Measurements from ENCODE around the gene CERS6.

Gene CERS6

GRCh38 chr2:168432100-168432499 lies 24.0 kb upstream of the CERS6 start:
- Mint-ChIP-seq H3K27me3 (no peaks in the 10 kb centered on the region), H3K36me3 (ENCODE audit: low read depth) (no peaks in the 10 kb centered on the region), H3K4me3 (no peak overlapping the region), H3K27ac (no peak overlapping the region), H3K4me1 (ENCODE audit: low read depth) (no peaks in the 10 kb centered on the region), H3K9me3 (no peaks in the 10 kb centered on the region)
- intact Hi-C loops (cut with micrococcal nuclease): no loop called here

- no peak overlapping the region for H3K4me3 Mint-ChIP-seq
- no peaks in the 10 kb centered on the region for H3K4me1 Mint-ChIP-seq (ENCODE audit: low read depth)
- H3K9me3 Mint-ChIP-seq: no peaks in the 10 kb centered on the region
- no peak overlapping the region for H3K27ac Mint-ChIP-seq
- H3K36me3 Mint-ChIP-seq (ENCODE audit: low read depth): no peaks in the 10 kb centered on the region
- H3K27me3 Mint-ChIP-seq: no peaks in the 10 kb centered on the region
- intact Hi-C loops (cut with micrococcal nuclease): no loop called here
These were observed 23.4 kb upstream of the CERS6 start for GRCh38 chr2:168432565-168433186.

- H3K36me3 Mint-ChIP-seq (ENCODE audit: low read depth): no peaks in the 10 kb centered on the region
- no peak overlapping the region for H3K27ac Mint-ChIP-seq
- H3K9me3 Mint-ChIP-seq: no peaks in the 10 kb centered on the region
- H3K27me3 Mint-ChIP-seq: no peaks in the 10 kb centered on the region
- intact Hi-C loops (cut with micrococcal nuclease): no loop called here
- H3K4me3 Mint-ChIP-seq: no peak overlapping the region
- no peaks in the 10 kb centered on the region for H3K4me1 Mint-ChIP-seq (ENCODE audit: low read depth)
These were observed 22.5 kb upstream of the CERS6 start for GRCh38 chr2:168433527-168433926.

GRCh38 chr2:168434146-168434545 lies 21.9 kb upstream of the CERS6 start:
- Mint-ChIP-seq H3K4me1 (ENCODE audit: low read depth) (no peaks in the 10 kb centered on the region), H3K27ac (no peak overlapping the region), H3K9me3 (no peaks in the 10 kb centered on the region), H3K27me3 (no peaks in the 10 kb centered on the region), H3K36me3 (ENCODE audit: low read depth) (no peaks in the 10 kb centered on the region), H3K4me3 (no peak overlapping the region)
- intact Hi-C loops (cut with micrococcal nuclease): no loop called here

- intact Hi-C loops (cut with micrococcal nuclease): no loop called here
- Mint-ChIP-seq H3K4me1 (ENCODE audit: low read depth) (peaks cover 6% of the 10 kb centered on the region), H3K27ac (no peak overlapping the region)
These were observed 19.2 kb upstream of the CERS6 start for GRCh38 chr2:168436840-168437239.

GRCh38 chr2:168438553-168438952 lies 17.5 kb upstream of the CERS6 start:
- intact Hi-C loops (cut with micrococcal nuclease): no loop called here
- Mint-ChIP-seq H3K36me3 (ENCODE audit: low read depth) (no peaks in the 10 kb centered on the region), H3K4me1 (ENCODE audit: low read depth) (peaks cover 6% of the 10 kb centered on the region), H3K9me3 (no peaks in the 10 kb centered on the region), H3K27me3 (no peaks in the 10 kb centered on the region), H3K27ac (no peak overlapping the region), H3K4me3 (no peak overlapping the region)

More at GRCh38 chr2:168436840-168437239, 19.2 kb upstream of the CERS6 start:
- H3K36me3 Mint-ChIP-seq (ENCODE audit: low read depth): no peaks in the 10 kb centered on the region
- no peaks in the 10 kb centered on the region for H3K9me3 Mint-ChIP-seq
- no peaks in the 10 kb centered on the region for H3K27me3 Mint-ChIP-seq
- no peak overlapping the region for H3K4me3 Mint-ChIP-seq

- intact Hi-C loops (cut with micrococcal nuclease): no loop called here
- H3K4me1 Mint-ChIP-seq (ENCODE audit: low read depth): peaks cover 6% of the 10 kb centered on the region
- H3K4me3 Mint-ChIP-seq: no peak overlapping the region
- H3K27me3 Mint-ChIP-seq: no peaks in the 10 kb centered on the region
- no peaks in the 10 kb centered on the region for H3K36me3 Mint-ChIP-seq (ENCODE audit: low read depth)
- H3K9me3 Mint-ChIP-seq: peaks cover 3% of the 10 kb centered on the region
- no peak overlapping the region for H3K27ac Mint-ChIP-seq
These were observed 16.5 kb upstream of the CERS6 start for GRCh38 chr2:168439536-168439935.

- Mint-ChIP-seq H3K9me3 (peaks cover 17% of the 10 kb centered on the region), H3K36me3 (ENCODE audit: low read depth) (peaks cover 6% of the 10 kb centered on the region), H3K4me3 (no peak overlapping the region), H3K27me3 (no peaks in the 10 kb centered on the region), H3K27ac (no peak overlapping the region), H3K4me1 (ENCODE audit: low read depth) (peaks cover 6% of the 10 kb centered on the region)
- intact Hi-C loops (cut with micrococcal nuclease): no loop called here
These were observed 14.7 kb upstream of the CERS6 start for GRCh38 chr2:168441214-168441872.

- Mint-ChIP-seq H3K4me3 (no peak overlapping the region), H3K4me1 (ENCODE audit: low read depth) (peaks cover 6% of the 10 kb centered on the region), H3K9me3 (peaks cover 17% of the 10 kb centered on the region), H3K27me3 (no peaks in the 10 kb centered on the region), H3K36me3 (ENCODE audit: low read depth) (peaks cover 6% of the 10 kb centered on the region), H3K27ac (no peak overlapping the region)
- intact Hi-C loops (cut with micrococcal nuclease): no loop called here
These were observed 12.3 kb upstream of the CERS6 start for GRCh38 chr2:168443818-168444217.

GRCh38 chr2:168445960-168446359 lies 10.1 kb upstream of the CERS6 start:
- intact Hi-C loops (cut with micrococcal nuclease): no loop called here
- peaks cover 6% of the 10 kb centered on the region for H3K4me1 Mint-ChIP-seq (ENCODE audit: low read depth)
- H3K27me3 Mint-ChIP-seq: no peaks in the 10 kb centered on the region
- no peak overlapping the region for H3K4me3 Mint-ChIP-seq
- H3K9me3 Mint-ChIP-seq: peaks cover 17% of the 10 kb centered on the region
- no peak overlapping the region for H3K27ac Mint-ChIP-seq
- H3K36me3 Mint-ChIP-seq (ENCODE audit: low read depth): peaks cover 6% of the 10 kb centered on the region

GRCh38 chr2:168448980-168449379 lies 7.1 kb upstream of the CERS6 start:
- H3K36me3 Mint-ChIP-seq (ENCODE audit: low read depth): peaks cover 6% of the 10 kb centered on the region
- no peak overlapping the region for H3K27ac Mint-ChIP-seq
- H3K4me1 Mint-ChIP-seq (ENCODE audit: low read depth): peaks cover 6% of the 10 kb centered on the region
- intact Hi-C loops (cut with micrococcal nuclease): no loop called here
- no peak overlapping the region for H3K4me3 Mint-ChIP-seq
- H3K27me3 Mint-ChIP-seq: no peaks in the 10 kb centered on the region
- peaks cover 17% of the 10 kb centered on the region for H3K9me3 Mint-ChIP-seq

GRCh38 chr2:168449419-168449818 lies 6.7 kb upstream of the CERS6 start:
- peaks cover 6% of the 10 kb centered on the region for H3K4me1 Mint-ChIP-seq (ENCODE audit: low read depth)
- no peak overlapping the region for H3K4me3 Mint-ChIP-seq
- peaks cover 6% of the 10 kb centered on the region for H3K36me3 Mint-ChIP-seq (ENCODE audit: low read depth)
- peaks cover 15% of the 10 kb centered on the region for H3K9me3 Mint-ChIP-seq
- no peak overlapping the region for H3K27ac Mint-ChIP-seq
- no peaks in the 10 kb centered on the region for H3K27me3 Mint-ChIP-seq
- intact Hi-C loops (cut with micrococcal nuclease): no loop called here

- no peak overlapping the region for H3K27ac Mint-ChIP-seq
These were observed 5.9 kb upstream of the CERS6 start for GRCh38 chr2:168450171-168450570.

GRCh38 chr2:168450732-168451131 lies 5.3 kb upstream of the CERS6 start:
- no peaks in the 10 kb centered on the region for H3K27me3 Mint-ChIP-seq
- H3K27ac Mint-ChIP-seq: no peak overlapping the region
- peaks cover 5% of the 10 kb centered on the region for H3K36me3 Mint-ChIP-seq (ENCODE audit: low read depth)
- peaks cover 6% of the 10 kb centered on the region for H3K4me1 Mint-ChIP-seq (ENCODE audit: low read depth)
- no peak overlapping the region for H3K4me3 Mint-ChIP-seq
- intact Hi-C loops (cut with micrococcal nuclease): loop anchor here (10.0 kb wide), 1 partner anchor 86 kb away; no protein-coding TSS in a partner anchor
- H3K9me3 Mint-ChIP-seq: peaks cover 6% of the 10 kb centered on the region

More at GRCh38 chr2:168450171-168450570, 5.9 kb upstream of the CERS6 start:
- intact Hi-C loops (cut with micrococcal nuclease): loop anchor here (10.0 kb wide), 1 partner anchor 85 kb away; no protein-coding TSS in a partner anchor
- Mint-ChIP-seq H3K27me3 (no peaks in the 10 kb centered on the region), H3K4me3 (no peak overlapping the region), H3K4me1 (ENCODE audit: low read depth) (peaks cover 6% of the 10 kb centered on the region), H3K36me3 (ENCODE audit: low read depth) (peaks cover 6% of the 10 kb centered on the region), H3K9me3 (peaks cover 12% of the 10 kb centered on the region)
